H9 (cell line): ENCODE results near the gene CDK16. TPM values are rescaled to one million over a fixed set of nuclear protein-coding genes. Genes with fewer than 3 reads are reported as not detected.

Experiments used
- DNase-seq: peaks from one replicate; pipeline ENCODE4 v3.0.0-alpha.2; 2017
- H2AFZ ChIP-seq: one replicate; pipeline ENCODE4 v1.6.1; 2013; ENCODE audit warnings: mild to moderate bottlenecking, low read length, control low read depth, moderate library complexity
- H2AK5ac ChIP-seq: 2 replicates; pipeline ENCODE4 v1.6.1; 2013; ENCODE audit warnings: low read length, control low read depth, mixed read lengths; ENCODE audit not compliant: insufficient read length
- H2BK120ac ChIP-seq: one replicate; pipeline ENCODE4 v1.6.1; 2013; ENCODE audit warnings: low read depth, mild to moderate bottlenecking, low read length, control low read depth, inconsistent platforms; ENCODE audit not compliant: poor library complexity, severe bottlenecking
- H2BK12ac ChIP-seq: 2 replicates; pipeline ENCODE4 v1.6.1; 2013; ENCODE audit warnings: low read length, control low read depth, mixed read lengths, low read depth; ENCODE audit not compliant: insufficient read length
- H2BK15ac ChIP-seq: 2 replicates; pipeline ENCODE4 v1.6.1; 2013; ENCODE audit warnings: low read depth, low read length, control low read depth
- H2BK20ac ChIP-seq: one replicate; pipeline ENCODE4 v1.6.1; 2013; ENCODE audit warnings: low read depth, mild to moderate bottlenecking, low read length, control low read depth, inconsistent platforms; ENCODE audit not compliant: poor library complexity, severe bottlenecking
- H2BK5ac ChIP-seq: 2 replicates; pipeline ENCODE4 v1.6.1; 2013; ENCODE audit warnings: low read length, control low read depth, mixed read lengths; ENCODE audit not compliant: insufficient read length
- H3K14ac ChIP-seq: 2 replicates; pipeline ENCODE4 v1.6.1; 2013; ENCODE audit warnings: low read length, control low read depth; ENCODE audit not compliant: insufficient read depth
- H3K18ac ChIP-seq: 2 replicates; pipeline ENCODE4 v1.6.1; 2013; ENCODE audit warnings: low read depth, mild to moderate bottlenecking, mixed read lengths, low read length, control low read depth; ENCODE audit not compliant: insufficient read length
- H3K23ac ChIP-seq: 2 replicates; pipeline ENCODE4 v1.6.1; 2013; ENCODE audit warnings: low read length, control low read depth, mixed read lengths, low read depth; ENCODE audit not compliant: insufficient read length
- H3K23me2 ChIP-seq: 2 replicates; pipeline ENCODE4 v1.6.1; 2013; ENCODE audit warnings: low read depth, mild to moderate bottlenecking, mixed read lengths, low read length, control low read depth; ENCODE audit not compliant: insufficient read length, poor library complexity, severe bottlenecking
- H3K27ac ChIP-seq: 2 replicates; pipeline ENCODE4 v1.5.1; 2013; ENCODE audit warnings: low read length, control low read depth, mixed read lengths, low read depth; ENCODE audit not compliant: insufficient read length
- H3K27me3 ChIP-seq: 2 replicates; pipeline ENCODE4 v1.6.1; 2013; ENCODE audit warnings: low read length, control low read depth, inconsistent platforms; ENCODE audit not compliant: insufficient read depth
- H3K4ac ChIP-seq: 2 replicates; pipeline ENCODE4 v1.6.1; 2013; ENCODE audit warnings: low read depth, mild to moderate bottlenecking, control low read depth, inconsistent platforms, low read length, moderate library complexity
- H3K4me1 ChIP-seq: 2 replicates; pipeline ENCODE4 v1.6.1; 2013; ENCODE audit warnings: low read length, control low read depth, inconsistent platforms; ENCODE audit not compliant: insufficient read depth
- H3K4me2 ChIP-seq: 2 replicates; pipeline ENCODE4 v1.6.1; 2013; ENCODE audit warnings: low read length, control low read depth, mixed read lengths; ENCODE audit not compliant: insufficient read length, insufficient read depth
- H3K56ac ChIP-seq: 2 replicates; pipeline ENCODE4 v1.6.1; 2013; ENCODE audit warnings: low read depth, mild to moderate bottlenecking, mixed read lengths, low read length, control low read depth; ENCODE audit not compliant: insufficient read length
- H3K79me1 ChIP-seq: 2 replicates; pipeline ENCODE4 v1.6.1; 2013; ENCODE audit warnings: low read depth, mild to moderate bottlenecking, moderate library complexity, low read length, control low read depth, inconsistent platforms; ENCODE audit not compliant: insufficient read depth, poor library complexity, severe bottlenecking
- H3K79me2 ChIP-seq: 2 replicates; pipeline ENCODE4 v1.6.1; 2013; ENCODE audit warnings: low read length, control low read depth, inconsistent platforms; ENCODE audit not compliant: insufficient read depth
- H3K9ac ChIP-seq: 2 replicates; pipeline ENCODE4 v1.6.1; 2013; ENCODE audit warnings: low read length, control low read depth, mixed read lengths; ENCODE audit not compliant: insufficient read length; ENCODE audit errors: extremely low read depth
- H3K9me3 ChIP-seq: one replicate; pipeline ENCODE4 v1.6.1; 2013; ENCODE audit warnings: low read depth, low read length, inconsistent platforms; ENCODE audit not compliant: control insufficient read depth
- H3T11ph ChIP-seq: one replicate; pipeline ENCODE4 v1.6.1; 2013; ENCODE audit warnings: mild to moderate bottlenecking, low read length, control low read depth, inconsistent platforms
- H4K20me1 ChIP-seq: one replicate; pipeline ENCODE4 v1.6.1; 2013; ENCODE audit not compliant: control insufficient read depth, insufficient read length, insufficient read depth
- H4K5ac ChIP-seq: 2 replicates; pipeline ENCODE4 v1.6.1; 2013; ENCODE audit warnings: low read depth, mild to moderate bottlenecking, mixed read lengths, low read length, control low read depth; ENCODE audit not compliant: insufficient read length
- H4K8ac ChIP-seq: replicated peaks from 2 replicates; pipeline ENCODE4 v1.6.1; 2013; ENCODE audit warnings: low read length, control low read depth, mixed read lengths, low read depth; ENCODE audit not compliant: insufficient read length
- H4K91ac ChIP-seq: 2 replicates; pipeline ENCODE4 v1.6.1; 2013; ENCODE audit warnings: low read depth, mild to moderate bottlenecking, moderate library complexity, mixed read lengths, low read length, control low read depth; ENCODE audit not compliant: insufficient read length
- H3K27ac Mint-ChIP-seq, 3 experiments: 2 replicates in 2 of 3; 3 replicates in 1 of 3; pipeline ENCODE4 v1.8.0; 2020 to 2021; ENCODE audit warnings: mixed read lengths in 3 of 3, mild to moderate bottlenecking in 1 of 3, moderate library complexity in 1 of 3
- H3K27me3 Mint-ChIP-seq: 2 replicates; pipeline ENCODE4 v1.8.0; 2021; ENCODE audit warnings: low read depth, mild to moderate bottlenecking, moderate library complexity, mixed read lengths
- H3K36me3 Mint-ChIP-seq, 3 experiments: 2 replicates in 2 of 3; 3 replicates in 1 of 3; pipeline ENCODE4 v1.8.0; 2020 to 2021; ENCODE audit warnings: low read depth in 3 of 3, mixed read lengths in 3 of 3; ENCODE audit not compliant: insufficient read depth in 1 of 3
- H3K4me1 Mint-ChIP-seq, 2 experiments: 2 replicates each; pipeline ENCODE4 v1.8.0; 2020; ENCODE audit warnings: mixed read lengths in 2 of 2
- H3K4me3 Mint-ChIP-seq, 2 experiments: 2 replicates in 1 of 2; 3 replicates in 1 of 2; pipeline ENCODE4 v1.8.0; 2020 to 2021; ENCODE audit warnings: mild to moderate bottlenecking in 2 of 2, mixed read lengths in 2 of 2, moderate library complexity in 1 of 2
- H3K9me3 Mint-ChIP-seq, 2 experiments: 2 replicates in 1 of 2; 3 replicates in 1 of 2; pipeline ENCODE4 v1.8.0; 2020; ENCODE audit warnings: mild to moderate bottlenecking in 2 of 2, mixed read lengths in 2 of 2, moderate library complexity in 1 of 2
- CTCF ChIP-seq: fragments of 200-600 bp; sonication (generic); conservative IDR thresholded peaks from 3 replicates; pipeline ENCODE4 v1.8.0; 2021; ENCODE audit warnings: antibody characterized with exemption, mild to moderate bottlenecking
- WGBS: extraction: QIAGEN DNeasy Blood & Tissue Kit; methylation state at CpG from one replicate; pipeline ENCODE4 v1.1.7; 2013; ENCODE audit warnings: missing lambda C conversion rate, low lambda C conversion rate, mixed read lengths; ENCODE audit not compliant: insufficient read length; ENCODE audit errors: extremely low coverage; 5-methylcytosine and 5-hydroxymethylcytosine counted together
- total RNA-seq: library from RNA; stranded (reverse); gene quantifications from 2 replicates; pipeline ENCODE4 v1.2.1, GENCODE V29; 2021

CDK16 gene
- total RNA-seq, 1 experiment from 2014 or later = 226 TPM

- Mint-ChIP-seq H3K36me3 (peaks cover 32 to 49% (median 41%) of the 10 kb centered on the region in 3 experiments), H3K4me1 (peaks cover 1 to 16% of the 10 kb centered on the region in 2 experiments), H3K4me3 (no peak overlapping the region), H3K27me3 (peaks cover 2% of the 10 kb centered on the region; the same call in 1 of the 2 replicates), H3K27ac (peak overlapping the region in 1 of 3 experiments; percentile 14; a peak in 1 of 7 replicates), H3K9me3 (no peaks in the 10 kb centered on the region; a peak in 1 of 5 replicates)
- no peak for DNase-seq
- peaks cover 5% of the 10 kb centered on the region for H3K23me2 ChIP-seq
- H2BK15ac ChIP-seq = no peak overlapping the region
- no peak overlapping the region for H4K91ac ChIP-seq
- H3K9ac ChIP-seq = no peak overlapping the region
- H2BK120ac ChIP-seq = no peak overlapping the region
- H4K8ac ChIP-seq = no peak overlapping the region
- WGBS = no CpG with 5 or more reads among the region's 5 CpGs
- 0 out of 2 replicates have a peak, but pooled peaks cover 2% of the 10 kb centered on the region for H3K4me1 ChIP-seq
- H3K27me3 ChIP-seq = no peaks in the 10 kb centered on the region
- no peak overlapping the region for H2AK5ac ChIP-seq
- no peak overlapping the region for H4K5ac ChIP-seq
- no peak overlapping the region for H2AFZ ChIP-seq
- no peak for TF ChIP-seq CTCF
- H2BK12ac ChIP-seq = no peak overlapping the region
- no peak overlapping the region for H3K23ac ChIP-seq
- H2BK20ac ChIP-seq = no peak overlapping the region
- no peak overlapping the region for H3K56ac ChIP-seq
- H3K4me2 ChIP-seq = no peak overlapping the region
- H4K20me1 ChIP-seq = peaks cover 2% of the 10 kb centered on the region
- H2BK5ac ChIP-seq = no peak overlapping the region
- no peak overlapping the region for H3K4ac ChIP-seq
- no peaks in the 10 kb centered on the region for H3K9me3 ChIP-seq
- H3K79me2 ChIP-seq = peaks cover 7% of the 10 kb centered on the region; the same call in 1 of the 2 replicates
- H3K79me1 ChIP-seq = no peaks in the 10 kb centered on the region
- H3K18ac ChIP-seq = no peak overlapping the region
- H3T11ph ChIP-seq = no peak overlapping the region
- no peak overlapping the region for H3K14ac ChIP-seq
- no peak overlapping the region for H3K27ac ChIP-seq
Observed at GRCh38 chrX:47230136-47230868, 11.8 kb downstream of the CDK16 start.
